Neural progenitor cell (in vitro differentiated cells): Measurements from ENCODE around the gene NCK2. TPM values are rescaled to one million over a fixed set of nuclear protein-coding genes. Genes with fewer than 3 reads are reported as not detected.

Experiments
- DNase-seq: peaks from one replicate; pipeline ENCODE4 v3.0.0-alpha.2; 2016; ENCODE audit warnings: low spot score
- H2AFZ ChIP-seq: fragments of 200-600 bp; sonication (generic); replicated peaks from 2 replicates; pipeline ENCODE4 v1.6.1; 2016; ENCODE audit warnings: antibody characterized with exemption
- H3F3A ChIP-seq: fragments of 200-600 bp; sonication (generic); 2 replicates; pipeline ENCODE4 v1.6.1; 2016; ENCODE audit warnings: antibody characterized with exemption, low read depth
- H3K27ac ChIP-seq: fragments of 200-600 bp; sonication (generic); 2 replicates; pipeline ENCODE4 v1.5.1; 2016; ENCODE audit warnings: mild to moderate bottlenecking
- H3K27me3 ChIP-seq: fragments of 200-600 bp; sonication (generic); 2 replicates; pipeline ENCODE4 v1.6.1; 2016; ENCODE audit warnings: mild to moderate bottlenecking, moderate library complexity
- H3K36me3 ChIP-seq: fragments of 200-600 bp; sonication (generic); 2 replicates; pipeline ENCODE4 v1.5.1; 2016
- H3K4me1 ChIP-seq: fragments of 200-600 bp; sonication (generic); 2 replicates; pipeline ENCODE4 v1.6.1; 2016; ENCODE audit warnings: mixed run types
- H3K4me2 ChIP-seq: fragments of 200-600 bp; sonication (generic); 2 replicates; pipeline ENCODE4 v1.6.1; 2016
- H3K4me3 ChIP-seq: fragments of 200-600 bp; sonication (generic); 2 replicates; pipeline ENCODE4 v1.5.1; 2016
- H3K79me2 ChIP-seq: fragments of 200-600 bp; sonication (generic); 2 replicates; pipeline ENCODE4 v1.6.1; 2016; ENCODE audit warnings: low read depth
- H3K9ac ChIP-seq: fragments of 200-600 bp; sonication (generic); 2 replicates; pipeline ENCODE4 v1.6.1; 2016
- H3K9me3 ChIP-seq: fragments of 200-600 bp; sonication (generic); 2 replicates; pipeline ENCODE4 v1.5.1; 2016; ENCODE audit warnings: low read depth
- H4K20me1 ChIP-seq: fragments of 200-600 bp; sonication (generic); 2 replicates; pipeline ENCODE4 v1.6.1; 2016; ENCODE audit warnings: low read depth
- H3K27ac Mint-ChIP-seq: 3 replicates; pipeline ENCODE4 v1.8.0; 2021; ENCODE audit warnings: mixed read lengths
- H3K27me3 Mint-ChIP-seq: 2 replicates; pipeline ENCODE4 v1.8.0; 2022; ENCODE audit warnings: low read depth, mild to moderate bottlenecking, inconsistent platforms, moderate library complexity, mixed read lengths; ENCODE audit not compliant: insufficient read depth
- H3K36me3 Mint-ChIP-seq: 3 replicates; pipeline ENCODE4 v1.8.0; 2021; ENCODE audit warnings: mixed read lengths
- H3K4me1 Mint-ChIP-seq: 3 replicates; pipeline ENCODE4 v1.8.0; 2021; ENCODE audit warnings: mixed read lengths
- H3K4me3 Mint-ChIP-seq: 3 replicates; pipeline ENCODE4 v1.8.0; 2021; ENCODE audit warnings: mild to moderate bottlenecking, moderate library complexity, mixed read lengths
- H3K9me3 Mint-ChIP-seq: 3 replicates; pipeline ENCODE4 v1.8.0; 2020; ENCODE audit warnings: mixed read lengths
- CTCF ChIP-seq: fragments of 200-600 bp; sonication (generic); IDR thresholded peaks from 2 replicates; pipeline ENCODE4 v1.5.1; 2017; ENCODE audit warnings: antibody characterized with exemption, mild to moderate bottlenecking
- EZH2 ChIP-seq: fragments of 200-600 bp; sonication (generic); IDR thresholded peaks from 2 replicates; pipeline ENCODE4 v1.6.1; 2017; ENCODE audit warnings: antibody characterized with exemption, mild to moderate bottlenecking, moderate library complexity
- EZH2phosphoT487 ChIP-seq: fragments of 200-600 bp; sonication (generic); IDR thresholded peaks from 2 replicates; pipeline ENCODE4 v1.6.1; 2017; ENCODE audit warnings: antibody characterized with exemption
- total RNA-seq: library from RNA; depleted of rRNA; stranded (reverse); fragments of >200 nt; gene quantifications from 2 replicates; pipeline ENCODE4 v1.2.3, GENCODE V29; 2015; ENCODE audit warnings: low replicate concordance

The NCK2 gene
- total RNA-seq, 1 donor from 2014 or later, result 26.2 TPM

- Histone ChIP-seq H3K79me2 (peaks cover 97% of the 10 kb centered on the region), H2AFZ (no peak overlapping the region), H3K27ac (no peak overlapping the region), H3K36me3 (no peaks in the 10 kb centered on the region), H3K4me1 (peaks cover 5% of the 10 kb centered on the region), H3K9ac (no peak overlapping the region), H3F3A (no peaks in the 10 kb centered on the region), H3K27me3 (no peaks in the 10 kb centered on the region), H4K20me1 (peaks cover 88% of the 10 kb centered on the region), H3K4me3 (no peak overlapping the region), H3K4me2 (no peak overlapping the region), H3K9me3 (no peaks in the 10 kb centered on the region)
- Mint-ChIP-seq H3K9me3 (no peaks in the 10 kb centered on the region), H3K4me3 (no peak overlapping the region), H3K27me3 (peaks cover 4% of the 10 kb centered on the region), H3K36me3 (peaks cover 16% of the 10 kb centered on the region), H3K27ac (no peak overlapping the region), H3K4me1 (peaks cover 38% of the 10 kb centered on the region)
- TF ChIP-seq EZH2phosphoT487 (no peak), EZH2 (no peak), CTCF (no peak)
- no peak for DNase-seq
These were observed 39.3 kb downstream of the NCK2 start for GRCh38 chr2:105783972-105784371.

- peaks cover 34% of the 10 kb centered on the region for H3K4me1 Mint-ChIP-seq
- Histone ChIP-seq H4K20me1 (peaks cover 86% of the 10 kb centered on the region), H3F3A (no peaks in the 10 kb centered on the region)
These were observed 39.9 kb downstream of the NCK2 start for GRCh38 chr2:105784589-105784988.

GRCh38 chr2:105785095-105785847 lies 40.6 kb downstream of the NCK2 start:
- H3K4me3 ChIP-seq, result no peak overlapping the region
- no peaks in the 10 kb centered on the region for H3F3A ChIP-seq
- peaks cover 97% of the 10 kb centered on the region for H3K79me2 ChIP-seq
- H3K9ac ChIP-seq, result no peak overlapping the region
- H3K4me2 ChIP-seq, result no peak overlapping the region
- peaks cover 5% of the 10 kb centered on the region for H3K4me1 ChIP-seq
- peaks cover 21% of the 10 kb centered on the region for H3K36me3 Mint-ChIP-seq
- H4K20me1 ChIP-seq, result peaks cover 86% of the 10 kb centered on the region
- peaks cover 29% of the 10 kb centered on the region for H3K4me1 Mint-ChIP-seq
- H2AFZ ChIP-seq, result no peak overlapping the region
- no peaks in the 10 kb centered on the region for H3K36me3 ChIP-seq
- H3K27ac ChIP-seq, result no peak overlapping the region
- no peaks in the 10 kb centered on the region for H3K27me3 ChIP-seq
- DNase-seq, result no peak
- TF ChIP-seq EZH2, result no peak
- no peak for TF ChIP-seq CTCF
- TF ChIP-seq EZH2phosphoT487, result no peak
- peaks cover 4% of the 10 kb centered on the region for H3K27me3 Mint-ChIP-seq
- no peaks in the 10 kb centered on the region for H3K9me3 Mint-ChIP-seq
- H3K27ac Mint-ChIP-seq, result no peak overlapping the region
- no peaks in the 10 kb centered on the region for H3K9me3 ChIP-seq
- H3K4me3 Mint-ChIP-seq, result no peak overlapping the region

More at GRCh38 chr2:105784589-105784988, 39.9 kb downstream of the NCK2 start:
- H3K36me3 Mint-ChIP-seq, result peaks cover 19% of the 10 kb centered on the region
- peaks cover 5% of the 10 kb centered on the region for H3K4me1 ChIP-seq
- H3K4me2 ChIP-seq, result no peak overlapping the region
- H3K4me3 Mint-ChIP-seq, result no peak overlapping the region
- H3K27me3 Mint-ChIP-seq, result peaks cover 4% of the 10 kb centered on the region
- H3K27ac ChIP-seq, result no peak overlapping the region
- H2AFZ ChIP-seq, result no peak overlapping the region
- H3K9me3 ChIP-seq, result no peaks in the 10 kb centered on the region
- no peak overlapping the region for H3K9ac ChIP-seq
- no peak overlapping the region for H3K27ac Mint-ChIP-seq
- no peaks in the 10 kb centered on the region for H3K36me3 ChIP-seq
- TF ChIP-seq EZH2 (no peak), EZH2phosphoT487 (no peak), CTCF (no peak)
- no peak overlapping the region for H3K4me3 ChIP-seq
- no peaks in the 10 kb centered on the region for H3K9me3 Mint-ChIP-seq
- DNase-seq, result no peak
- no peaks in the 10 kb centered on the region for H3K27me3 ChIP-seq
- H3K79me2 ChIP-seq, result peaks cover 97% of the 10 kb centered on the region
